A549 treated with GW870086 at 1 μM for 4 hours (cell line): Measurements from ENCODE around the gene KIAA1549. TPM values are rescaled to one million over a fixed set of nuclear protein-coding genes. Genes with fewer than 3 reads are reported as not detected.

Experiments
- total RNA-seq: library from RNA; stranded (reverse); fragments of 200-300 nt; extraction: Qiagen RNA extraction; gene quantifications from 5 replicates; pipeline ENCODE4 v1.2.3, GENCODE V29; 2022; ENCODE audit warnings: low read depth

The KIAA1549 gene
- total RNA-seq: 4.9 to 6.8 TPM (median 6.2 TPM) in 5 replicates

GRCh38 chr7:138981332-138982203 lies at the start of gene KIAA1549:
Gene KIAA1549 (minus strand): TSS chr7:138981389. CDS start chr7:138981269, 120 bp downstream.

DNA sequence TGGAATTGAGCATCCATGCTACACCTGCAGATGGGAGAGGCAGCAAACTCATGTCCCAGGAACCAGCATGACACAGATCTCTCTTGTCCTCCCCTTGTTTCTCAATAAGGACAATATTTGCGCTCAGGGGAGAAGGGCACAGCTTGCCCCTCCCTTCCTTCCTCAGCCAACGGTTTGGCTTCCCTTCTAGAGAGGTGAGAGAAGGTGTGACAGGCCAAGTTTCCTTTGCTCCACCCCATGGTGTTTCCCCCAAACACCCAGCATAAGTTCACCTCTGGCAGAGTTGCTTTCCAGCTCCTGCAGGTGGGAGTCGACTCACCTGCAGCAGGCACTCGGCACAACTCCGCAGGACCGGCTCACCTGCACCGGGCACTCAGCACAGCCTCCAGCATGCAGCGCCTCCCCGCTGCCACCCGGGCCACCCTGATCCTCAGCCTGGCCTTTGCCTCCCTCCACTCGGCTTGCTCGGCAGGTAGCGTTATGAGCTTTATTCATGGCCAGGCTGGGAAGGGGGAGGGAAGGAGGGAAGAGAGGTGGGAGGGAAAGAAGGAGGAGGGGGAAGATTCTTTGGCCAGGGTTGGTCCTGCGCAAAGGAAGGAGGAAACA lies 183.4 kb downstream of the KIAA1549 start, which contains the start of the genes ATP6V0A4 and TMEM213:
TSS of gene ATP6V0A4 (minus strand) at position 482 of the 606 bp plus-strand sequence. CDS start 26,949 bp downstream, outside the sequence.
TSS of gene TMEM213 (plus strand) at position 280 of the 606 bp plus-strand sequence. CDS start at position 391, 111 bp downstream.

Other genes starting within 250 kb of the KIAA1549 start
- gene TMEM213, start 183.4 kb downstream of the KIAA1549 start, total RNA-seq: not detected in 5 replicates
- 0.10 to 0.57 TPM (median 0.20 TPM) in 5 replicates for gene ATP6V0A4, start 183.2 kb downstream of the KIAA1549 start, total RNA-seq
- gene ZC3HAV1L, start 54.7 kb upstream of the KIAA1549 start, total RNA-seq: 3.9 to 8.6 TPM (median 7.4 TPM) in 5 replicates
- 31.4 to 36.5 TPM (median 33.6 TPM) in 5 replicates for gene ZC3HAV1, start 128.3 kb upstream of the KIAA1549 start, total RNA-seq
- gene UBN2, start 249.8 kb upstream of the KIAA1549 start, total RNA-seq: 1.9 to 3.9 TPM (median 2.8 TPM) in 5 replicates